Suprapubic skin (tissue), 4 donors: Measurements from ENCODE around the gene MYB. TPM values are rescaled to one million over a fixed set of nuclear protein-coding genes. Genes with fewer than 3 reads are reported as not detected.

ENCODE experiments used
- DNase-seq, 2 donors: peaks; one replicate each; pipeline ENCODE4 v3.0.0-alpha.2; 2019; ENCODE audit warnings: low spot score in 2 of 2
- H3K27ac ChIP-seq: fragments of 200-600 bp; sonication (generic); one replicate; pipeline ENCODE4 v1.5.1; 2019
- H3K27me3 ChIP-seq: fragments of 200-600 bp; sonication (generic); one replicate; pipeline ENCODE4 v1.5.1; 2019
- H3K36me3 ChIP-seq: fragments of 200-600 bp; sonication (generic); one replicate; pipeline ENCODE4 v1.5.1; 2019
- H3K4me1 ChIP-seq: fragments of 200-600 bp; sonication (generic); one replicate; pipeline ENCODE4 v1.5.1; 2019
- H3K4me3 ChIP-seq: fragments of 200-600 bp; sonication (generic); one replicate; pipeline ENCODE4 v1.5.1; 2019; ENCODE audit warnings: mild to moderate bottlenecking
- H3K9me3 ChIP-seq: fragments of 200-600 bp; sonication (generic); one replicate; pipeline ENCODE4 v1.5.1; 2019
- CTCF ChIP-seq, 2 donors: fragments of 200-600 bp in 1 of 2; fragments of 450-650 bp in 1 of 2; sonication (generic) in 1 of 2; IDR thresholded peaks; one replicate each; pipeline ENCODE4 v1.5.1; 2016 to 2019; ENCODE audit warnings: antibody characterized with exemption in 2 of 2, mild to moderate bottlenecking in 1 of 2, moderate library complexity in 1 of 2
- EP300 ChIP-seq: sonication (generic); formaldehyde crosslinking; IDR thresholded peaks from one replicate; pipeline ENCODE4 v1.6.1; 2017; ENCODE audit warnings: antibody characterized with exemption
- POLR2A ChIP-seq, 2 donors: fragments of 450-650 bp; IDR thresholded peaks; one replicate each; pipeline ENCODE4 v1.6.1; 2017; ENCODE audit warnings: antibody characterized with exemption in 2 of 2, mild to moderate bottlenecking in 2 of 2, moderate library complexity in 2 of 2
- POLR2AphosphoS5 ChIP-seq, 3 donors: sonication (generic); formaldehyde crosslinking; IDR thresholded peaks; one replicate each; pipeline ENCODE4 v1.6.1; 2017; ENCODE audit warnings: antibody characterized with exemption in 3 of 3
- WGBS: methylation state at CpG from one replicate; pipeline ENCODE4 v1.1.5; 2018; 5-methylcytosine and 5-hydroxymethylcytosine counted together
- total RNA-seq, 4 donors: library from RNA; depleted of rRNA; stranded (reverse); fragments of >200 nt; gene quantifications; one replicate each; pipeline ENCODE4 v1.1.0, GENCODE V29; 2016

Gene MYB
- total RNA-seq, 4 donors from 2014 or later = 5.1 to 18.0 (median 8.8) TPM

DNA sequence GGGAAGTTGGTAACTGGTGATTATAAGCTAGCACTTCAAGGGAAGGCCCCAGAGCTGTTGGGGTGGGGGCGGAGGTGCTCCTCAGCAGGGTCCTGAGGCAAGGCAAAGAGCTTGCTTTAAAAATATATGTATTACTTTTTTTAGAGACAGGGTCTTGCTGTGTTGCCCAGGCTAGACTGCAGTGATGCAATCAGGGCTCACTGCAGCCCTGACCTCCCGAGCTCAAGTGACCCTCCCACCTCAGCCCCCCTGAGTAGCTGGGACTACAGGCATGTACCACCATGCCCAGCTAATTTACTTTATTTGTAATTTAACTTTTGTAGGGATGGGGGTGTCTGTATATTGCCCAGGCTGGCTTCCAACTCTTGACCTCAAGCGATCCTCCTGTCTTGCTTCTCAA lies 87.2 kb downstream of the MYB start:
- Histone ChIP-seq H3K9me3 (no peaks in the 10 kb centered on the region), H3K36me3 (no peaks in the 10 kb centered on the region), H3K27ac (no peak overlapping the region), H3K27me3 (no peaks in the 10 kb centered on the region), H3K4me1 (peaks cover 15% of the 10 kb centered on the region), H3K4me3 (no peak overlapping the region)
- no peak for TF ChIP-seq EP300
- TF ChIP-seq CTCF (IDR thresholded peaks at IDR 0.05) = no peak
- no peak for TF ChIP-seq POLR2AphosphoS5 (IDR thresholded peaks at IDR 0.05)
- no peak for TF ChIP-seq POLR2A (IDR thresholded peaks at IDR 0.05)
- no peak for DNase-seq
- WGBS = 98% methylated on average over 3 of the region's 3 CpGs

DNA sequence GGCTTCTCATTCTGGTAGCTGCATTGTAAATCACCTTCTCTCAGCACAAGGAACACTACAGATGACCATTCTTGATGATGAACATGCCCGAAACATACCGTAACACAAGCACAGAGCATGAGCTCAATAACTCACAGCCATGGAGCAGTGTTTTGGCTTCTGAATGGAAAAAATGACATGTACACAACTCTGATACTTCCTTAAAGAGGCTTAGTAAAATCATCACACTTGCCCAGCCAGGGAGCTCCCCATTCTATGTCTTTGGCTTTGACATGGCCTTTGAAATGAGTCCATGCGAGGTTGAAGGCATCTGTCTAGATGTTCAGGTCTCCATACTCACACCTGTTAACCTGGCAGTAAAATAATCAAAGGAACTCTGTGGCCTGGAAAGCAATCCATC lies 87.6 kb downstream of the MYB start:
- H3K27me3 ChIP-seq = no peaks in the 10 kb centered on the region
- no peak for DNase-seq
- no peak overlapping the region for H3K4me3 ChIP-seq
- WGBS = 85% methylated on average over 3 of the region's 3 CpGs
- H3K36me3 ChIP-seq = no peaks in the 10 kb centered on the region
- peaks cover 15% of the 10 kb centered on the region for H3K4me1 ChIP-seq
- TF ChIP-seq EP300 (no peak), POLR2A (IDR thresholded peaks at IDR 0.05) (no peak), POLR2AphosphoS5 (IDR thresholded peaks at IDR 0.05) (no peak), CTCF (IDR thresholded peaks at IDR 0.05) (no peak)
- no peak overlapping the region for H3K27ac ChIP-seq
- no peaks in the 10 kb centered on the region for H3K9me3 ChIP-seq

Other genes with a start within 250 kb of the MYB start
- 1 to 10 TPM in 2 of 4 donors, under 1 TPM in 1, not detected in 1; 0.56 to 2.4 (median 1.0) TPM for gene ALDH8A1, start 231.2 kb upstream of the MYB start, total RNA-seq
- 10 to 100 TPM; 33.9 to 43.0 (median 36.1) TPM for gene HBS1L, start 126.5 kb upstream of the MYB start, total RNA-seq